Measurements from ENCODE around the gene PYCR2. TPM values are rescaled to one million over a fixed set of nuclear protein-coding genes. Genes with fewer than 3 reads are reported as not detected.

PYCR2 gene
- total RNA-seq, 1 donor from 2014 or later, result 61.6 TPM

DNA sequence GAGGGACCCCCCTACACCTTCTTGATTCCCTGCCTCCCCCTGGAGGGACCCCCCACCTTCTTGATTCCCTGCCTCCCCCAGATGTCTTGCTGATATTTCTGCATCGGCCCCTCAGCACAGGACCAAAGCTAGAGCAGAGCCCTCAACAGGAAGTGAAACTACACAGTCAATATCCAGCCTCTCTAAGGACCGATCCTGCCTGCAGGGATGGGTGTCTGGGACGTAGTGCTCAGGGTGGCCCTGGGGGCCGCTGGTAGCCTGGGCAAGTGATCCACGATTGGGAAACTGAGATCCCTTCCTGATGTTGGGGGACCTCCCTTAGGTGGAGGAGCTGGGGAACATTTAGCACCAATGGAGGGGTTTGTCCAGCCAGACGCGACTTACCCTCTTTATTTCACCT is 20.9 kb upstream of the PYCR2 start:
- intact Hi-C loops (cut with DNase I), result no loop called here
- DNase-seq, result no peak
- no peaks in the 10 kb centered on the region for H3K27me3 ChIP-seq
- peak; percentile 64 for ATAC-seq
- H3K4me3 ChIP-seq, result no peak overlapping the region
- H3K4me1 ChIP-seq, result peaks cover 17% of the 10 kb centered on the region
- TF ChIP-seq, protein P1, sequence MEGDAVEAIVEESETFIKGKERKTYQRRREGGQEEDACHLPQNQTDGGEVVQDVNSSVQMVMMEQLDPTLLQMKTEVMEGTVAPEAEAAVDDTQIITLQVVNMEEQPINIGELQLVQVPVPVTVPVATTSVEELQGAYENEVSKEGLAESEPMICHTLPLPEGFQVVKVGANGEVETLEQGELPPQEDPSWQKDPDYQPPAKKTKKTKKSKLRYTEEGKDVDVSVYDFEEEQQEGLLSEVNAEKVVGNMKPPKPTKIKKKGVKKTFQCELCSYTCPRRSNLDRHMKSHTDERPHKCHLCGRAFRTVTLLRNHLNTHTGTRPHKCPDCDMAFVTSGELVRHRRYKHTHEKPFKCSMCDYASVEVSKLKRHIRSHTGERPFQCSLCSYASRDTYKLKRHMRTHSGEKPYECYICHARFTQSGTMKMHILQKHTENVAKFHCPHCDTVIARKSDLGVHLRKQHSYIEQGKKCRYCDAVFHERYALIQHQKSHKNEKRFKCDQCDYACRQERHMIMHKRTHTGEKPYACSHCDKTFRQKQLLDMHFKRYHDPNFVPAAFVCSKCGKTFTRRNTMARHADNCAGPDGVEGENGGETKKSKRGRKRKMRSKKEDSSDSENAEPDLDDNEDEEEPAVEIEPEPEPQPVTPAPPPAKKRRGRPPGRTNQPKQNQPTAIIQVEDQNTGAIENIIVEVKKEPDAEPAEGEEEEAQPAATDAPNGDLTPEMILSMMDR (IDR thresholded peaks at IDR 0.05), result no peak
- no peaks in the 10 kb centered on the region for H3K36me3 ChIP-seq
- no peak overlapping the region for H3K27ac ChIP-seq
- no peaks in the 10 kb centered on the region for H3K9me3 ChIP-seq

DNA sequence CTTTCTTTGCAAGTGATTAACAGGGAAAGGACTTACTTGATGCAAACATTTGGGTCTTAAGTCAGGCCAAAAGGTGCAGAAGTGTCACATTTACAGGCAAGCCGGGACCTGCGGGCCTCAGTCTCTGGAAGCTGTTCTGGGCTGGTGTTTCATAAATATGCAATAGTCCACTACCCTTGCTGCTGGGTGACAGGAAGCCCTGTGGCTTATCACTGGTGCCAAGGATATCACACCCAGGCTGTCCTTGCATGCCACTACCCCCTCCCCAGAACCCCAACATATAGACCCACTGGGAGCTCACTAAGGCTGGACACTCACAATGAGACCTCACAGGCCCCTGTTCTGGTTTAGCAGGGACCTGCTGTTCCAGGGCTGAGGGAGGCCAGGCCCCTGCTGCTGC is 20.3 kb upstream of the PYCR2 start:
- H3K4me3 ChIP-seq, result no peak overlapping the region
- intact Hi-C loops (cut with DNase I), result no loop called here
- H3K27ac ChIP-seq, result no peak overlapping the region
- TF ChIP-seq, protein P1 (IDR thresholded peaks at IDR 0.05), result no peak
- H3K36me3 ChIP-seq, result no peaks in the 10 kb centered on the region
- H3K4me1 ChIP-seq, result peaks cover 17% of the 10 kb centered on the region
- no peak for DNase-seq
- H3K27me3 ChIP-seq, result no peaks in the 10 kb centered on the region
- no peak for ATAC-seq
- no peaks in the 10 kb centered on the region for H3K9me3 ChIP-seq

DNA sequence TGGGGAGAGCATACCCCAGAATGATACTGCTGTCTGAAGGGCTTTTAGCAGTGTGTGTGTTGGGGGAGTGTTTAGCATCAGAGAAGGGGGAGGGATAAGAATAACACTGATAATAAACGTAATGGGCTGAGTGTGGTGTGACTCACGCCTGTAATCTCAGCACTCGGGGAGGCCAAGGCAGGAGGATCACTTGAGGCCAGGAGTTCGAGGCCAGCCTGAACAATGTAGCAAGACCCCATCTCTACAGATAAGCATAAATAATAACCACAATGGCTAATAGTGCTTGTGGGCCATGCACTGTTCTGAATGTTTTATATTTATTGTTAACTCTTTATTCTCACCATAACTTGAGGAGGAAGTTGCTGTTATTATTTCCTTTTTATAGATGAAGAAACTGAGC is 19.5 kb upstream of the PYCR2 start:
- no peaks in the 10 kb centered on the region for H3K27me3 ChIP-seq
- TF ChIP-seq, protein P1 (IDR thresholded peaks at IDR 0.05), result no peak
- DNase-seq, result no peak
- no peak overlapping the region for H3K4me3 ChIP-seq
- no peak overlapping the region for H3K27ac ChIP-seq
- no peaks in the 10 kb centered on the region for H3K9me3 ChIP-seq
- intact Hi-C loops (cut with DNase I), result no loop called here
- H3K4me1 ChIP-seq, result peaks cover 17% of the 10 kb centered on the region
- ATAC-seq, result no peak
- no peaks in the 10 kb centered on the region for H3K36me3 ChIP-seq

DNA sequence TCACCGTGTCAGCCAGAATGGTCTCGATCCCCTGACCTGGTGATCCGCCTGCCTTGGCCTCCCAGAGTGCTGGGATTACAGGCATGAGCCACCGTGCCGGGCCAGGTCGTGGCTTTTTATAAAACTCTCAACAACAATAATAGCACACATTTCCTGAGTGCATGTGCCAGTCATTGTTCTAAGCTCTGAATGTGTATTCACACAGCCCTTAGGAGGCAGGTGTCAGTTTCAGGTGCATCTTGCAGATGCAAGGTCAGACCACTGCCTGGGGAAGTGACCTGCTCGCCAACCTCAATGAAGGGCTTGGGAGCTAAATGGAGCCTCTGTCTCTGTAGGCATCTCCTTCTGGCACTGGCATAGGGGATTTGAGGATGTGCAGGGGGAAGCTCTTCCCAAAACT is 18.5 kb upstream of the PYCR2 start:
- ATAC-seq (no peak), DNase-seq (no peak)
- TF ChIP-seq, protein P1 (IDR thresholded peaks at IDR 0.05), result no peak
- H3K4me3 ChIP-seq, result no peak overlapping the region
- H3K9me3 ChIP-seq, result no peaks in the 10 kb centered on the region
- H3K27ac ChIP-seq, result no peak overlapping the region
- H3K27me3 ChIP-seq, result no peaks in the 10 kb centered on the region
- no peaks in the 10 kb centered on the region for H3K36me3 ChIP-seq
- intact Hi-C loops (cut with DNase I), result no loop called here
- H3K4me1 ChIP-seq, result peaks cover 17% of the 10 kb centered on the region

DNA sequence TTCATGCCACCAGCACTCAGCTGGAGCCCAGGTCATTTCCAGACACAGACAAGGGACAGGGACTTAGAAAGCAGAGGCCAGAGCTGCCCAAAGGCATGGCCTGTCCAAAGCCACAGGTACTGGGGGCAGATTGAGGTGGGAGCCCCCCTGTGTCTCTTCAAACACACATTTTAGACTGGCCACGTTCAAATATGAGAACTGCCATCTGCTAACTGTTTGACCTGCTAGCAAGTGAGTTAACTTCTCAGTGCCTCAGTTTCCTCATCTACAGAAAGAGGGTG is 17.8 kb upstream of the PYCR2 start:
- no peak for DNase-seq
- Histone ChIP-seq H3K27me3 (no peaks in the 10 kb centered on the region), H3K36me3 (no peaks in the 10 kb centered on the region), H3K27ac (peak overlapping the region; percentile 63), H3K4me1 (peaks cover 17% of the 10 kb centered on the region), H3K4me3 (no peak overlapping the region), H3K9me3 (no peaks in the 10 kb centered on the region)
- intact Hi-C loops (cut with DNase I), result no loop called here
- TF ChIP-seq, protein P1 (IDR thresholded peaks at IDR 0.05), result no peak
- no peak for ATAC-seq

DNA sequence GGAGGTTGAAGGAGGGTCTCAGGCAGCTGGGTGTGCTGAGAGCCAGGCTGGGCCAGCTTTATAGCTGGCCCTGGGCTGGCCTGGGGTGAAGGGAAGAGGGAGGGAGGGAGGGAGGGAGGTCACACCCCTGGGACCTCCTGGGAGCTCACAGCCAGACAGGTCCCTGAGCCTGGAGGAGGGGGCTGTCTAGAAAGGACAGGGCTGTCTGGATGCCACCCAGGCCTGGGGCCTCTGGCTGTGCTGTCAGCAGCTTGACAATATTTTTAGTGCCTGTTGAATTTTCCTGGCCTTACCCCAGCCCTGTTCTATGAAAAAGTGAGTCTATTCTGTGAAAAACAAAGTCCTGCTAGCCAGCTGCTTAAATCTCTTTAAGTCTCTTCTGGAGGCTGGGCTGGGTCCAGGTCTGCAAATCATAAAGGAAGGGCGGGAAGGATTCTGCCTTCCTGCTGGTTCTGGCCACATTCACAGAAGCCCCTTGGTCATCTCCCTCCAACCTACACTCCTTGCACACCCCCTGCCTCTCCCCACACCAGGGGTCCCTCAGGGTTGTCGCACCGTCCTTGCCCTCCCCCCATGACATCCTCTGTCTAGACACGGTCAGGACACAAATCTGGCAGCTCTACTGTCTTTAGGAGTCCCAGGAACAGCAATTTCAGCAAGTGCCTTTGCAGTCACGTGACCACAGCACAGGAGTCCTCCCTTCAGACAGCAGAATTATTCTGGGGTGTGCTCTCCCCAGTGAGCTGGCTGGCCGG is 17.3 kb upstream of the PYCR2 start, which contains the start of gene LEFTY2:
TSS of gene LEFTY2 (minus strand) at position 34 of the 755 bp plus-strand sequence. CDS start 80 bp downstream, outside the sequence.
- Histone ChIP-seq H3K27me3 (no peaks in the 10 kb centered on the region), H3K4me3 (no peak within 1 kb of the TSS), H3K4me1 (peaks cover 17% of the 10 kb centered on the region), H3K36me3 (no peaks in the 10 kb centered on the region), H3K27ac (peak within 1 kb of the TSS; percentile 63), H3K9me3 (no peaks in the 10 kb centered on the region)
- ATAC-seq (no peak), DNase-seq (no peak)
- intact Hi-C loops (cut with DNase I), result no loop called here
- TF ChIP-seq, protein P1 (IDR thresholded peaks at IDR 0.05), result no peak

All from upper lobe of right lung (tissue), 1 donor.